Measurements from ENCODE around the gene OR4F15.

Gene OR4F15

GRCh38 chr15:101801048-101801447, 11.0 kb upstream of the OR4F15 start:
- no peak for DNase-seq (ENCODE audit: low read depth, low spot score)
- TF ChIP-seq CTCF (IDR thresholded peaks at IDR 0.05; ENCODE audit: low read depth, low read length) = no peak
- H3K4me3 ChIP-seq (ENCODE audit: low read depth, low read length) = no peak overlapping the region
- in situ Hi-C loops (cut with HindIII; ENCODE audit: low sequenced_read_pairs) = no loop called here

GRCh38 chr15:101803209-101803608, 8.8 kb upstream of the OR4F15 start, which contains the start of gene OR4F6:
OR4F6 (plus strand) TSS chr15:101803509; CDS start chr15:101805720, 2,211 bp downstream.
- DNase-seq (ENCODE audit: low read depth, low spot score) = no peak
- no peak within 1 kb of the TSS for H3K4me3 ChIP-seq (ENCODE audit: low read depth, low read length)
- no peak for TF ChIP-seq CTCF (IDR thresholded peaks at IDR 0.05; ENCODE audit: low read depth, low read length)
- in situ Hi-C loops (cut with HindIII; ENCODE audit: low sequenced_read_pairs) = no loop called here

- TF ChIP-seq CTCF (IDR thresholded peaks at IDR 0.05; ENCODE audit: low read depth, low read length) = no peak
- H3K4me3 ChIP-seq (ENCODE audit: low read depth, low read length) = no peak overlapping the region
- DNase-seq (ENCODE audit: low read depth, low spot score) = no peak
- in situ Hi-C loops (cut with HindIII; ENCODE audit: low sequenced_read_pairs) = no loop called here
Observed at GRCh38 chr15:101803676-101804075, 8.3 kb upstream of the OR4F15 start.

GRCh38 chr15:101804375-101804774, 7.6 kb upstream of the OR4F15 start:
- in situ Hi-C loops (cut with HindIII; ENCODE audit: low sequenced_read_pairs) = no loop called here
- DNase-seq (ENCODE audit: low read depth, low spot score) = no peak
- H3K4me3 ChIP-seq (ENCODE audit: low read depth, low read length) = no peak overlapping the region
- TF ChIP-seq CTCF (IDR thresholded peaks at IDR 0.05; ENCODE audit: low read depth, low read length) = no peak

- in situ Hi-C loops (cut with HindIII; ENCODE audit: low sequenced_read_pairs) = no loop called here
- H3K4me3 ChIP-seq (ENCODE audit: low read depth, low read length) = no peak overlapping the region
- TF ChIP-seq CTCF (IDR thresholded peaks at IDR 0.05; ENCODE audit: low read depth, low read length) = no peak
- no peak for DNase-seq (ENCODE audit: low read depth, low spot score)
Observed at GRCh38 chr15:101804941-101805340, 7.1 kb upstream of the OR4F15 start.

GRCh38 chr15:101805605-101806345, 6.2 kb upstream of the OR4F15 start:
- DNase-seq (ENCODE audit: low read depth, low spot score) = no peak
- in situ Hi-C loops (cut with HindIII; ENCODE audit: low sequenced_read_pairs) = no loop called here
- no peak for TF ChIP-seq CTCF (IDR thresholded peaks at IDR 0.05; ENCODE audit: low read depth, low read length)
- H3K4me3 ChIP-seq (ENCODE audit: low read depth, low read length) = no peak overlapping the region

All from astrocyte of the spinal cord (primary cell).